ENCODE results near the gene H1-8. TPM values are rescaled to one million over a fixed set of nuclear protein-coding genes. Genes with fewer than 3 reads are reported as not detected.

H1-8 gene
- total RNA-seq, 2 donors from 2014 or later = not detected

DNA sequence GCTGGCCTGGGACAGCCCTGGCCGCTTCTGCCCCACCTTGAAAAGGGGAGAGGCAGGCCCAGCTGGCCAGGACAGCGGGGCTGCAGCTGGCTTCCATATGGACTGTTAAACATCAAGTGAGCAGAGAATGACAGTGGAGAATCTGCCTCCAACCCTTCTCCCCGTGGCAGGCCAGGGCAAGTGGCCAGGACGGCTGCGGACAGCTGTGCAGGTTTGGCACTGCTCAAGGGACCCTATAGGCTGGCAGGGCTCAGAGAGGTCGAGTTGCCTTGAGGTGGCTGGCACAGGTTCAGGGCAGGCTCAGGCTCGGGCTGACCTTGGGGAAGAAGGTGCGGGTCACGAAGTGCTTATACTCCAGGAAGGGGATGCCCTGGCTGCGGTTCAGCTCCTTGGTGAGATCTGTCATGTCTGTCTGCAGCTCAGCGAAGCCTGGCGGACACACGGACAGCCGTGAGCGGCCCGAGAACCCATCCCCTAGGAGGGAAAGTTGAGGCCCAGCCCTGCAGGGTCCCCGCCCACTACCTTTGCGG lies 24.3 kb downstream of the H1-8 start:
- TF ChIP-seq POLR2A (IDR thresholded peaks at IDR 0.05) (no peak), POLR2AphosphoS5 (IDR thresholded peaks at IDR 0.05) (no peak)
- TF ChIP-seq, protein P1, sequence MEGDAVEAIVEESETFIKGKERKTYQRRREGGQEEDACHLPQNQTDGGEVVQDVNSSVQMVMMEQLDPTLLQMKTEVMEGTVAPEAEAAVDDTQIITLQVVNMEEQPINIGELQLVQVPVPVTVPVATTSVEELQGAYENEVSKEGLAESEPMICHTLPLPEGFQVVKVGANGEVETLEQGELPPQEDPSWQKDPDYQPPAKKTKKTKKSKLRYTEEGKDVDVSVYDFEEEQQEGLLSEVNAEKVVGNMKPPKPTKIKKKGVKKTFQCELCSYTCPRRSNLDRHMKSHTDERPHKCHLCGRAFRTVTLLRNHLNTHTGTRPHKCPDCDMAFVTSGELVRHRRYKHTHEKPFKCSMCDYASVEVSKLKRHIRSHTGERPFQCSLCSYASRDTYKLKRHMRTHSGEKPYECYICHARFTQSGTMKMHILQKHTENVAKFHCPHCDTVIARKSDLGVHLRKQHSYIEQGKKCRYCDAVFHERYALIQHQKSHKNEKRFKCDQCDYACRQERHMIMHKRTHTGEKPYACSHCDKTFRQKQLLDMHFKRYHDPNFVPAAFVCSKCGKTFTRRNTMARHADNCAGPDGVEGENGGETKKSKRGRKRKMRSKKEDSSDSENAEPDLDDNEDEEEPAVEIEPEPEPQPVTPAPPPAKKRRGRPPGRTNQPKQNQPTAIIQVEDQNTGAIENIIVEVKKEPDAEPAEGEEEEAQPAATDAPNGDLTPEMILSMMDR (IDR thresholded peaks at IDR 0.05) = no peak
- Histone ChIP-seq H3K27ac (no peak overlapping the region), H3K4me1 (replicated peaks) (no peaks in the 10 kb centered on the region), H3K9me3 (no peaks in the 10 kb centered on the region), H3K27me3 (replicated peaks; ENCODE audit: insufficient read depth) (no peaks in the 10 kb centered on the region), H3K36me3 (no peaks in the 10 kb centered on the region), H3K4me3 (no peak overlapping the region)
- intact Hi-C loops (cut with DNase I) = no loop called here
- DNase-seq (ENCODE audit: low spot score) = no peak
- WGBS = 65% methylated on average over 18 of the region's 18 CpGs

DNA sequence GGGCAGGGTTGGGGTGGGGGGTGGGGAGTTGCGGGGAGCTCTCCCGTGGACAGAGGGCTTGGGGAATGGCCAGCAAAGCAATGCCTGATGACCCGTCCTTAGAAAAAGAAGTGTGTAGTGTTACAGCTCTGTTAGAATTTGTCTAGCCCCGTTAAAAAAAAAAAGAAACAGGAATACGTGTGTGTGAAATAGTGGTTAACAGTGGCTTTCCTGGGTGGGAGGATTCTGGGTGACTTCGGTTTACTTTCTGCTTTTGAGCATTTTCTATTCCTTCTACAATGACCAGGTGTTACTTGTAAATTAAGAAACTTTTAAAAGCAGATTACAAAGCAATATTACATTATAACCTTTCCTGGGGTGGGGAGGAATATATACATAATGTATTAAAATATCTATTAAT lies 25.0 kb downstream of the H1-8 start:
- DNase-seq (ENCODE audit: low spot score) = no peak
- 49% methylated on average over 6 of the region's 6 CpGs for WGBS
- no peaks in the 10 kb centered on the region for H3K4me1 ChIP-seq (replicated peaks)
- H3K36me3 ChIP-seq = no peaks in the 10 kb centered on the region
- H3K9me3 ChIP-seq = no peaks in the 10 kb centered on the region
- no peak overlapping the region for H3K27ac ChIP-seq
- H3K27me3 ChIP-seq (replicated peaks; ENCODE audit: insufficient read depth) = no peaks in the 10 kb centered on the region
- no peak overlapping the region for H3K4me3 ChIP-seq
- intact Hi-C loops (cut with DNase I) = no loop called here
- TF ChIP-seq POLR2AphosphoS5 (IDR thresholded peaks at IDR 0.05) = no peak
- TF ChIP-seq POLR2A (IDR thresholded peaks at IDR 0.05) = no peak
- TF ChIP-seq, protein P1 (IDR thresholded peaks at IDR 0.05) = no peak

DNA sequence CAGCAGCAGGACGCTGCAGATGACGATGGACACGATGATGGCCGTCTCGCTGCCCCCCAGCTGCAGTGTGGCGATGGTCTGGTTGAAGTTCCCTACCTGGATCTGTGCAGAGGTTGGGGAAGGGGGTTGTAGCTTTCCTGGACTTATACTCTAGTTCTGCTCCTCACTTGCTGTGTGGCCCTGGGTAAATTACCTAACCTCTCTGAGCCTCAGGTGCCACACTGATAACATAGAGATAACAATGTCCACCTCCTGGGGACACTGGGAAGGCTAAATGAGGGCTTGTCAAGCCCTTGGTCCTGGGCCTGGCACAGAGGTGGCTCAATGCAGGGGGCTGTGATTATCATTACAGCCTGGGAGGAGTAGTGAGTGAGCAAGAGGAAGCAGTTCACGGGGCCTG lies 26.9 kb downstream of the H1-8 start:
- Histone ChIP-seq H3K27ac (no peak overlapping the region), H3K9me3 (no peaks in the 10 kb centered on the region), H3K27me3 (replicated peaks; ENCODE audit: insufficient read depth) (no peaks in the 10 kb centered on the region), H3K4me1 (replicated peaks) (no peaks in the 10 kb centered on the region), H3K36me3 (no peaks in the 10 kb centered on the region), H3K4me3 (no peak overlapping the region)
- WGBS = 96% methylated on average over 7 of the region's 7 CpGs
- DNase-seq (ENCODE audit: low spot score) = no peak
- TF ChIP-seq POLR2AphosphoS5 (IDR thresholded peaks at IDR 0.05) = no peak
- TF ChIP-seq, protein P1 (IDR thresholded peaks at IDR 0.05) = no peak
- no peak for TF ChIP-seq POLR2A (IDR thresholded peaks at IDR 0.05)
- intact Hi-C loops (cut with DNase I) = no loop called here

DNA sequence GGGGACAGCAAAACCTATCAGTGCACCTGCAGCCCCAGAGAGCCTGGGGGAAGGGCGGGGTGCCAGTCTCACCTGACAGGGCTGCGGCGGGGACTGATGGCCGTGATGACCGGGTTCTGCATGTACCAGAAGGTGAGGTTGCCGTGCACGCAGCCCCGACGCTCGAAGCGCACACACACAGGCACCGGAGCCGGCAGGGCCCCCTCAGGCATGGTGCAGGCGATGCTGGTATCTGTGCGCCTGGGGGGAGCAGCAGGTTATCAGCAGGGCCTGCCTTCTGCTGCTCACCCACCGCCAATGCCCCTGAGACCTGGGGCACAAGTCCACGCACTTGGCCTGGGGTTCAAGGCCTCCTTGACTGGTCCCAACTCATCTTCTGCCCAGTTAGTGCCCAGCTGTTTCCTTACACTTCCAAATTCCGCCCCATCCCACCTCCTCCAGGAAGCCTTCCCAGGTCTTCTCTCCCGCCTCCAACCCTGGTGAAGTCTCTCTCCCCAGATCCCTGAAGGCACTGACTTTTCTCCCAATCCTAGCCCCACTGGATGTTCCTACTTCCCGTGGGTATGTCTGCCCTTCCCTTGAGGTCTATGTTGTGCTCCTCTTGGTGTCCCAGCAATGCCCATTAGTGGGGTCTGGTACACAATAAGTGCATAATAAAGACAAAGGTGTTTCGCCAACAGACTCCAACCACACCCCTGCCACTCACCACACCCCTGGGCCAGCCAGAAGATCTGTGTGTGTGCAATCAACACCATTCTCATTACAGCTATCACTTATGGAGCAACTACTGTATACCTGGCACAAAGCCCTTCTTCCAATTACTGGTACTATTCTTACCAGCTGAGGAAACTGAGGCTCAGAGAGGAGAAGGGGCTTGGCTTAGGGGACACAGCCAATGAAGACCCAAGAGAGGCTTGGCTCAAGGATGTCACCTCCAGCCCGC lies 28.9 kb downstream of the H1-8 start:
- Histone ChIP-seq H3K4me1 (replicated peaks) (no peaks in the 10 kb centered on the region), H3K27ac (no peak overlapping the region), H3K4me3 (no peak overlapping the region), H3K9me3 (no peaks in the 10 kb centered on the region), H3K27me3 (replicated peaks; ENCODE audit: insufficient read depth) (no peaks in the 10 kb centered on the region), H3K36me3 (no peaks in the 10 kb centered on the region)
- 96% methylated on average over 22 of the region's 22 CpGs for WGBS
- intact Hi-C loops (cut with DNase I) = no loop called here
- TF ChIP-seq, protein P1 (IDR thresholded peaks at IDR 0.05) = no peak
- TF ChIP-seq POLR2A (IDR thresholded peaks at IDR 0.05) = no peak
- no peak for TF ChIP-seq POLR2AphosphoS5 (IDR thresholded peaks at IDR 0.05)
- no peak for DNase-seq (ENCODE audit: low spot score)

Measured in prostate gland (tissue), 2 donors.